Stimulated activated CD4-positive, alpha-beta T cell treated with anti-CD3 and anti-CD28 coated beads, Interleukin-12 subunit alpha, Interleukin-12 subunit beta, amount 100 ng/mL, for 4 hours (primary cell): Measurements from ENCODE around the gene USH2A.

Source experiments
- DNase-seq: peaks from one replicate; pipeline ENCODE4 v3.0.0-alpha.2; 2020

USH2A gene

DNA sequence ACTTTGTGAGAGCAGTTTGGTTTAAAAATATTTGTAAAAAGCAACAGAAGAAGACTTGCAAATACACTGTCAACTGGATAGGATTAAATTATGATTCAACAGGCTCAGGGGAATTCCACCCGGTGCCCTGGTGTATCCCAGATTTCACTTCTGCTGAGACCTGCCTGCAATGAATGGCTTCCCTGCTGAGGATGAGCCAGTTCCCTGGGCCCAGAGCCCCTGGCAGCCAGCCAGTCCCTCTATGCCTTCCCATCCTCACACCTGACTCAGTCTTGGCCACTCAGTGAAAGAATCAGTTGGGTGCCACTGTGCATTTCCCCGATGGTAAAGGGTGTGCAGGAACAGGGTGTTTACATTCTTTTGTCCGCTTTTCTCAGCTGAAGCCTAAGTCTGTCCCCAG lies 791.8 kb downstream of the USH2A start:
- DNase-seq = no peak

DNA sequence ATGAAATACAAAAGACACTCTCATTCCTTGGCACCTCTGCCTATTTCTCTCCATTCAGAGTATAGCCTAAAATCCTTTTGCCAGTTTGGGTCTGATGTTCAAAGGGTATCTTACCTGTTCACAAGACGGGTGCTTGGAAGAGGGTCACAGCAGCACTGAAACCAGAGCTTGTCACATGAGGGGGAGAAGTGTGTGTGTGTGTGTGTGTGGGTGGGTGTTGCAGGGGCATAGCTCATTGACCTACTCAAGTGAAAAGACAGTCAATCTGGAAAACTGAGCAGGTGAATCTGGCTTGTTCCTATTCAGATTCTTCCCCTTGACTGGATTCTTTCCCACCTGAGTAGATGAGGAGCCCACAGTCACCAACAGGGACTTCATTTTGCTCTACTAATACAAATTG lies 792.2 kb downstream of the USH2A start:
- no peak for DNase-seq

DNA sequence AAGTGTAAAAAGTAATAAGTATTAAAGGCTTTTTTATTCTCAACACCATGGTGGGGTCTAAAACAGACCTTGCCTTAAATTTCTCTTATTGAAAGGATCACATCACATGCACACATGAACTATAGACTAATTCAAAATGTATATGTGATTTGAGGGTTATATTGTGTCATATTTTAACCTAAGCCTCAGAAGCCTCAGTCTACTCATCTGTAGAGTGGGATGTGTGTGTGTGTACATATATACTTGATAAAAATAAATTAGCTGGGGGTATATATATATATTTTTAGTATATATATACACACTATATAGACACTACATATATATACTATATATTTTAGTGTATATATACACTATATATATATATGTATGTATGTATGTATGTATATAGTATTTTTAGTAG lies 797.3 kb downstream of the USH2A start:
- no peak for DNase-seq

DNA sequence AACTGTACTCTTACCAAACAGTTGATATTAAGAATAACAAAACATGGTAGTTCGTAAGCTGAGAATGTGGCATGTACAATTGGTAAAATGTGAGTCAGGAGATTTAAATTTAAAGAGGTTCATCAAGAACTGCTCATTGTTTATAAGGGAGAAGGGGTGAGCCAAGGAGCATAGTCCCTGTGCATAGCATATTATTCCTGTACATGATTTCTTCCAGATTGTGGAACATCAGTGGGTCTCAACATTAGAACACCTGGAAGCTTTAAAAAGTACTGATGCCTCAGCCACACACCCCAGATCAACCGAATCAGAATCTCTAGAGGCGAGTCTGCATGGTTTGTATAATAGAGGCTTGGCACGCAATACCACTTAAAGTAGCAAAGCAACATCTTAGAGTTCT lies 800.1 kb downstream of the USH2A start:
- no peak for DNase-seq

DNA sequence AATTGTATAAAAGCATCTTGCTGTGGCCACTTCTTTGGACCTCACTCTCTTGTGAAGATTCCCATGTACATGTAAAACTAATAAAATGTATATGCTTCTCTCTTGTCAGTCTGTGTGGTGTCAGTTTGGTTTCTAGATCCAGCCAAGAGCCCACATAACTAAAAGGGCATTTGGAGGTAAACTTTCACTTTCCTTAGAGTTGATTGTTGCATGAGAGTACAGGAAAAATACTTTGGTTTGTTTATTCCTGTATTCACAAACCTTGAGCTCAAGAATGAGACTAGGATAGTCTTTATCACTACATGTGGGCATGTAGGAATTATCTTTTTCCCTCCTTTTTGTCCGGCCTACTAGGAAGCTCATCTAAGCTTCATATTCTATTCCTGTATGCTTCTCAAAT lies 805.3 kb downstream of the USH2A start:
- DNase-seq = no peak

DNA sequence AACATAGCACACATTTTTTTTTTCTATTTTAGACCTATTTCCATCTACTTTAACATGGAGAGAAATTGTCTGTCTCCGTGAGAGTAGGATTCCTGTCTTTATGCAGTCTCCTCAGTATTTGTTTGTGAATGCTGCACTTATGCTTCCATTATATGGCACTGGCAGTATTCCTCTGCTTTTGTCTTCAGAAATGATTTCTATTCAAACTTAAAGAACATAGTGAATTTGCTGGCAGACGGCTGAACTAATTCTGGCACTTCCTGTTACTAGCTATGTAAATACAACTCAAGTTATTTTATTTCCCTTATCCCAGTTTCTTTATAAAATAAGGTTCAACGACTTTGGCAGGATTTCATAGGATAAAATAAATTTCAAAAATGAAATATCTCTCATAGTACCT lies 810.9 kb downstream of the USH2A start:
- no peak for DNase-seq

DNA sequence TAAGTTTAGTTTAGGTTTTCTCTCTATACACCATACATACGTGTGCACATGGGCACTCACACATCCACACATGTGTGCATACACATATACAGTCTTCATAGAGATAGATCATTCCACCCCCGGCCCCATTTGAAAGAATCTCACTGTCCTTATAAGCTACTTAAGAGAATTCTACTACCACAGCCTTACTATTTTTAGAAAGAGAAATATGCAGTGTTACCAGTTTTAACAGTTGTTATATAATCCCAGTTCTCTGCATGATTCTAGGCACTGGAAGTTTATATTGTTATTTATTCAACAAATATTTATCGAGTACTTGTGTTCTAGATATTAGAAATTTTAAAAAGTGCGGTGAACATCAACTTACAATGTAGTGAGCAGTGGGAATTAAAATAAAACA lies 814.6 kb downstream of the USH2A start:
- no peak for DNase-seq

DNA sequence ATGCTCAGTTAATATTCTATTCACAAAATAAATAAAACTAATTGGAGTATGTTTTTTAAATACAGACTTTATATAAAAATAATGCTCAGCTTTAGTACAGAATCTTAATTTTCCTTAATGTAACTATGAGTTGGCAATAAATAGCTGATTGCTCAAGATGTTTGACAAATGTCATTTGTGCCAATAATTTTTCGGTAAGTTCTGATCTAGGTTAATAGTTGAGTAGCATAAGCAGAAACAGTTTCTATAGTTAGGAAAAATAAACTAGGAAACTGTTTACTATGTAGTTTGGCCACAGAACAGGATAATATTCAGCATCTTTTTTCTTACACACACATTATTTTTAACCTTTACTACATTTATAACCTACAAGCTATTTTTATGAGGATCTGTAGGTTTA lies 815.8 kb downstream of the USH2A start:
- no peak for DNase-seq

DNA sequence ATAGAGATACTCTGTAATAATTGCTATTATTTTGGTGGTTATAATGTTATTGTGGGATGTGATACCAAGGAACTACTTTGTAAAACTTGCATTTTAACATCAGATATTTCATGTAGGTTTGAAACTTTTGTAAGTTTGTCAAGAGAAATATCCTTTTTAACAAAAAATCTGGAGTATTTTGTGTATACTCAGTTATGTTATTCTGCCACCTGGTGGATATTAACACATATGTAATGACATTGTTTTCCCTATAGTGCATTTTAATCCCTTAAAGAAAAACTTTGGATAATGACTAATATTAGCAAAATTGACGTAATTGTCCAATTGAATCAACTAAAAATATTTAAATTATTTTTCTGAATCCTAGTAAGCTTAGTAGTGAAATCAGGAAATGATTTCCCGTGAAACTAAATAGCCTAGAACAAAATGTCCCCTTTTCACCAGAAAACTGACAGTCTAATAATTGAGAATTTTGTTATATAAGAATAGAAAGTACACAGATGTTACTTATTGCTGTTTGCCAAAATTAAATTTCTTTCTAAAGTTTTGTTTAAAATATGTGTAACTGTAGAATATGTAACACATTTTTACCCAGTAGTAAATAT lies 816.6 kb downstream of the USH2A start:
- DNase-seq = no peak

DNA sequence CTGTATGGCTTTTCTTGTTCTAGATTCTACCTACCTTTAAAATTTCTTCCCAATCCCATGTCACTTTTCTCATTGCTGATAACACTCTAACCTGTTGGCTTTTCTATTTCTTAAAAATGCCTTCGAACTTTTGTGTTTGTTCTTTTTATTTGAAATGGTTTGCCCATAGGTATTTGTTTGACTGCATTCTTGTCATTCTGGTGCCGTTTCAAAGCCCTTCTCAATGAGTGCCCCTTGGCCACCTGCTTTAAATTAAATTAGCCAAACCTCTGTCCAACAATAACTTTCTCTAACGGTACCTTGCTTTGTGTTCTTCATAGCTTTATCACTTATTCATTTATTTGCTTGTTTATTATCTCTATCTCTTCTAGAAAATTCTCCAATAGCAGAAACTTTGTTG lies 817.2 kb downstream of the USH2A start:
- DNase-seq = no peak

DNA sequence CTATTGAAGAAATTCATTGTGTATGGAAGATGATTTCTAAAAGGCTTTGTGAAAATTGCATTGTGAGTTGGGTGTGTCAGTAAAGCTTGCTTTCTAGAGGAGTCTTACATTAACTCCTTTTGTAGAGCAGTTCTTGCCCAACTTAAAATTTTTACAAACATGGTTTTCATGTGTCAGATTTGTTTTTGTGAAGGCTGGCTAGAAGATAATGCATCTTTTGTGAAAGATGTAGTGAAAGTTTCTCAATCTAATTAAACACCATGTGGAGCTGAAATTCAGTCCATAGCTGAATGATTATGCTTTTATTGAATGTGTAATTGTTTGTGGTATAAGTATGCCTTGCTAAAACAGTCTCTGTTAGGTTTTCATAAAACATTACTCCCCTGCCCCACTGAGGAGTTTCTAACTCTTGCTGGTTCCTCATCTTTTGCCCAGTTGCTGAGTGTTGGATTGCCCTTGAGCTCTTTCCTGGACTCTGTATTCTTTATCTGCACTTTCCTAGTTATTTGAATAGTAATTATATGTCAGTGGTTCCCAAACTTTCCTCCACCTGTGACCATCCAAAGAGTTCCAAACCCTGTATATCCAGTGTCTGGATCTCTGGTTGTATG lies 818.1 kb downstream of the USH2A start:
- no peak for DNase-seq

DNA sequence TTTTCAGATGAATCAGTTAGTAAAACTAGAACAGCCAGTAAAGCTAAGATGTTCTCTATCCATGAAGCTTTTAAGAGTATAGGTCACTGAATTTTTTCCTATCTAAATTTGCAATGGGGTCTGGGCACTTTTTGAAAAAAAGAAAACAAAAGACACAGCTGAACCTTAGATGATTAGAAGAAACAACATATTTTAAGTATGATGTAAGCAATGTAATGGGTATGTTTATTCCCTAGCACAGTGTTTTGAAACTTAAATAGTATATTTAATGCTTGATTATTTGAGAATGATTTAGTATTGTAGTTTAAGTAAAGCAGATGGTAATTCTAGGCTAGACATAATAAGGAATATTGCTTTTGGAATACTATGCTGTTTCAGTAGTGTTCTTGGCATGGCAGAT lies 819.9 kb downstream of the USH2A start:
- DNase-seq = no peak

DNA sequence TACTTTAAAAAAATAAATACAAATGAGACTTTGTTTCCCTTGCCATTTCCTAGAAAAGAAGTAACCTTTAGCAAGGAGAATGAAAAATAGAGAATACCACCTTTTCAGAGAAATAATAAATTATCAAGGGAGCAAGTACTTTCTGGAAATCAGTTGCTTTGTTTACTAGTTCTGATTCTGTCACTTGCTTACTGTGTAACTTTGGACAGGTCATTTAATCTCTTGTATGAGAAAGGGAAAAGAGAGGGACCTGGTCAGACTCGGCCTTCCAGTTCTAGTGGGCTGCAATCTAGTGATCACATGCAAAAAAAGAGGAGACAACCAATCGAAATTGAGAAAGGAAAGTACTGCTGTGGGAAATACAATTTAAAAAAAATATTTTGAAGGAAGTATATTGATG lies 822.0 kb downstream of the USH2A start:
- no peak for DNase-seq

DNA sequence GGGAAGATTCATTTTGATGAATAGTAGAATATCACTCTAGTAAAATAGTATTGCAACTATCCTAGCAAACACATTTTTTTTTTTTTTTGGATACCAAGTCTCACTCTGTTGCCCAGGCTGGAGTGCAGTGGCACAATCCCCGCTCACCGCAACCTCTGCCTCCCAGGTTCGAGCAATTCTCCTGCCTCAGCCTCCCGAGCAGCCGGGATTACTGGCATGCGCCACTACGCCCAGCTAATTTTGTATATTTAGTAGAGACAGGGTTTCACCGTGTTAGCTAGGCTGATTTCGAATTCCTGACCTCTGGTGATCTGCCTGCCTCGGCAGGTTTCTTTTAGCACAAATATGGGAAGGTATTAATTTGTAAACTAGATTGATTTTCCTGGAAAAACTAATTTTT lies 822.4 kb downstream of the USH2A start:
- no peak for DNase-seq

DNA sequence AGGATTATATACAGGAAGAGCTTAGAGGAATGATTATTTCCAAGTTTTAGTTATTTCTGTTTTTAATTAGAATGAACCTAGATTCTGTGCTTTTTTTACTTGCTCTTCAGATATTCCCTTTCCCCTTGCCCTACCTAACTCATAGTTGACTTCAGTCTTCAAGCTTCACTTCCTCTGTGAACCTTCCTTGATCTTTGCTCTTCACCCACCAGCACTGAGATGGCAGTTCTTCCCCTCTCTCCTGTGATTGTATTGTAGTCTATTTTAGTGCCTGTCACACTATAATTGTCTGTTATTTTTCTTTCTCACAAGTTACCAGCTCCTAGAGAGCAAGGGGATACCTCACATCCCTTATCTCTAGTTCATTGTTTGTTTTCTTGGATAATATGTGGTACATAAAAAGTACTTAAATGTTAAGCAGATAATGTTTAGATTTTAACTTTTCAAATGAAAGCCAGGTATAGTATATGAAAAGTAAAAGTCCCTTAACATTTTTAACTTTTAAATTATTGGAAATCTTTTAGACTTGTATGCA lies 822.9 kb downstream of the USH2A start:
- DNase-seq = no peak

DNA sequence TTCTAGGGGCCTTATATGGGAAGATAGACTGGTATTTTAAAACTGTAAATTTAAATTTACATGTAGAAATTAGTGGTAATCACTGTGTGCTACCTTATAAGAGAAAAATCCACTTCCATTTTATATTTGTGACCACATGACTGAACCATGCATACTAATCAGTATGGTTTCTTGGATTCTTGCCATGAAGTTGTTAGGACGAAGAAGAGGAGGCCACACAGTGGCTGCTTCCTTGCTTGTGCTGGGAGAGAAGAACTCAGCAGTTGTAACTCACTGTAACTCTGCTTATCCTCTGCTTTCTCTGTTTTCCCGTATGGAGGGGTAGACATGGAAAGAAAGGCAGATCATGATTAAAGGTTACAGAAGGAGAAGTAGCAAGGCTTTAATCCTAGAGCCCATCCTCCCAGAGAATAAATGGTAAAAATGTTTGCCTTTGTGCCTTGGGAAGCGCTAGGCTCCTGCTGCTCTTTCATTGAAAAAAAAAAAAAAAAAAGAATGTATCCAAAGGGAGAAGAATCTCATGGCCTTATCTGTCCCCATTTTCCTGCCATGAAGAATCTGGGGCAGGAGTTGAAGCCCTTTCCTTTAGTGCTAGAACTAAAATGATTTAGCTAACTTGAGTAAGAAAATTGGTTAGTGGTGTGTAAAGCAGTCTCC lies 823.7 kb downstream of the USH2A start:
- no peak for DNase-seq

DNA sequence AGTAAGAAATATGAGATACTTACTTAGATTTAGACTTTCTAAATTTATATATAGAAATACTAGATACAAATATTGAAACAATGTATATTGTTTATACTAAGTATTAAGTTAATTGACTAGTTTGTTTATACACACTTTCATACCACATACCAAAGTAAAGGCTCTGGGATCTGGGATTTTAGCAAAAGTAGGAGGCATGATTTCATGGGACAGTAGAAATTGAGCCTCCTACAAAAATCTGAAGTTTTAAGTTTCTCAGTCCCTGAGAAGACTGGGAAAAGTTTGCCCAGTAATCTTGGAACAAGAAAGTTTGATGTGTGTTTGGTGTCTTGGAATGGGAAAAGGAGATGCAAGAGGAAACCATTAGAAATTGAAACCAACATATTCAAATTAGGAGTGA lies 825.3 kb downstream of the USH2A start:
- no peak for DNase-seq

DNA sequence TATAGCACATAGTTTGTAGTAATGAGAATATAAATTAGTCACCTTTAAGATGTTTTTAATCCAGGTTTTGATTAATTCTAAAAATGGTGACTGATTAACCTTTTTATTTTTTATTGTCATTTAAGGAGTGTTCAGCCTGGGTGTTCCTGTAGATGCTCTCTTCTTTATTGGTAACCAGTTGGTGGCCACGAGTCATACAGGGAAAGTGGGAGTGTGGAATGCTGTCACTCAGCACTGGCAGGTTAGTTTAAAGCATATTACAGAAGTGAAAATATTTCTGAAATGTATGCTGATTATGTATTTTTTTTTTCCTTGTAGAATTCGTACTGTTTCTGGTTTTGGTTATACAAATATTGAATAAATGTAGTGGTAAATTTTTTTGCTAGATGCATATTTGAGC lies 828.0 kb downstream of the USH2A start:
- no peak for DNase-seq

DNA sequence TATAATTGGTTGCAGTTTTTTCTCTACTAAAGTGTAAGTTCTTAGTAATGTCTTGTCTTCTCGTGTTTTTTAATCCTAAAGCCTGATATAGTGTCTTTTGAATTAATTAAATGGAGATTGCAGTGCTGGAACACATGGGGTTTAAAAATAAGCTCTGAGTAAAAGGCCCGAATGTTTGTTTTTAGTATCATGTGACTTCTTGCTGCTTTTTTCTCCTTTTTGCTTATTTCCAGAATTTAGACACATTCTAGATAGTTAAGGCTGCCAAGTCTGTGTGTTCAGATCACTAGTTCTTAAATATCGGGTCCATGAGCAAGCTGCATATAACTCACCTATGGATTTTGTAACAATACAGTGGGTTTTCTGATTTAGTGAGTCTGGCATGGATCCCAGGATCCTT lies 828.6 kb downstream of the USH2A start:
- DNase-seq = no peak

DNA sequence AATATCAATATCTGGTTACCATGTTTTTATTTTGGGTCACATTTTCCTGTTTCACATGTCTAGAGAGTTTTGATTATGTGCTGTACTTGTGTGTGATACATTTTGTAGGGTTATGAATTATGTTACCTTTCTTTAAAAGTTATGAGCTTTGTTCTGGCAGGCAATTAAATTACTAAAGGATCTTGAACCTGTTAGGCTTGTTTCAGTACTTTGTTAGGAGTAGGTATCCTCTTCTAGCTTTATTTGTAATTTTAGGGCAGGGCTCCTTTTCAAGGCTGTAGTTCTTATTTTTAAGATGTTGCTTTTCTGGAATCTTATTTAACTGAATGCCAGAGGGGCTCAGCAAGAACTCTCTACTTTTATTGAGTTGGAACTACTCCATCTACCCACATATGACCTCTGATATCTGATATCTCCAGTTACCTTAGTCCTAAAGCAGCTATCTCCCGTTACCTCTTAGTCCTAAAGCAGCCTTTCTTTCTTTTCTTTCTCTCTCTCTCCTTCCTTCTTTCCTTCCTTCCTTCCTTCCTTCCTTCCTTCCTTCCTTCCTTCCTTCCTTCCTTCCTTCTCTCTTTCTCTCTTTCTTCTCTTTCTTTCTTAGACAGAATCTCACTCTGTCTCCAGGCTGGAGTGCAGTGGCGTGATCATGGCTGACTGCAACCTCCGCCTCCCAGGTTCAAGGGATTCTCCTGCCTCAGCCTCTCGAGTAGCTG lies 832.3 kb downstream of the USH2A start:
- no peak for DNase-seq

DNA sequence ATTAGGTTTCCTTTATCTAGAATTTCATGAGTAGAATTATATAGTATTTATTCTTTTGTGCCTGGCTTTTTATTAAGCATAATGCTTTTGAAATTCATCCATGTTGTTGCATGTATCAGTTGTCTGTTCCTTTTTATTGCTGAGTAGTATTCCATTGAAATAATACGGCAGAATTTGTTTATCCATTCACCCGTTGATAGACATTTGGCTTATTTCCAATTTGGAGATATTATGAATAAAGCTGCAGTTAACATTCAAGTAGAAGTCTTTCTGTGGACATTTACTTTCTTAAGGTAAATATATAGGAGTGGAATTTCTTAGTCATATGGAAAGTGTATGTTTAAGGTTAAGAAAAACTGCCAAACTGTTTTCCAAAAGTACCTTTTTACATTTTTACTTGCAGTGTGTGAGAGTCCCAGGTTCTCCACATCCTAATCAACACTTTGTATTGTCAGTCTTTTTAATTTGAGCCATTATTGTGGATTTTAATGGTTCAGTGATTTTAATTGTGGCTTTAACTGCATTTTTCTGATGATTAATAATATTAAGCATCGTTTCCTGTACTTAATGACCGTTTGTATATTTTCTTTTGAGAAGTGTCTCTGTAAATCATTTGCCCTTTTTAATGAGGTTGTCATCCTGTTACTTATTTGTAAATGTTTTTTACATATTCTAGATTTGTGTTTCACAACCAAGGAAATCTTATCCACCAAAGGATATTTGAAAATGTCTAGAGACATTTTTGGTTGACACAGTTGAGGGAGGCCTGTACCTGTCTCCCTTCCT lies 833.4 kb downstream of the USH2A start:
- no peak for DNase-seq

DNA sequence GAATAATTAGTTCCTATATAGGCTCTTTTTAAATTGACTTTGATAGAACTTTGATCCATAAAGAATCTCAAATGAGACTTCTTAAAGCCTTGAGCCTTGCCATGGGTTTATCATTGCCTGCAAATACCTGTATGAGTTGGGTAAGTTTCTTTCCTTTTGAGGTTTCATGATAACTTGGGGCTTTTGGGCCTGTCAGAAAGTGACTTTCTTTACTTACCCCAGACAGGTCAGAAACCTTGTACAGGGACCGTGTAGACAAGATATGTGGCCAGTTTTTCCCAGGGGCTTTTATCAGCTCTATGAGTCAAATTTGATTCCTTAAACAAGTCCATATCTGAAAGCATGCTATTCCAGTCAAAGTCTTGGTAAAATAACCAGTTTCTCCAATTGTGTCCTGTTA lies 838.9 kb downstream of the USH2A start:
- no peak for DNase-seq

DNA sequence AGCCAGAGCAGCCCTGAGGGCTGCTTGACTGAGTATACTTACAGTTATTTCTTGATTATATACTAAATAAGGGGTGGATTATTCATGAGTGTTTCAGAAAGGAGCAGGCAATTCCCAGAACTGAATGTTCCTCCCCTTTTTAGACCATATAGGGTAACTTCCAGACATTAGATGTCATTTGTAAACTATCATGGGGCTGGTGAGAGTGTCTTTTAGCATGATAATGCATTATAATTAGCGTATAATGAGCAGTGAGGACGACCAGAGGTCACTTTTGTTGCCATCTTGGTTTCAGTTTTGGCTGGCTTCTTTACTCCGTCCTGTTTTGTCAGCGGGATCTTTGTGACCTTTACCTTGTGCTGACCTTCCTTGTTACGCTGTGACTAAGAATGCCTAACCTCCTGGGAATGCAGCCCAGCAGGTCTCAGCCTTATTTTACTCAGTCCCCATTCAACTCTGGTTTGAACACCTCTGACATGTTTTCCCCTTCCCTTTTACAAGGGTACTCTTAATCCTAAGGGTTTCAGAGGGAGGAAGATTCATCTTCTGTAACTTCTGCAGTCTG lies 840.0 kb downstream of the USH2A start:
- DNase-seq = no peak
